Calu3 (cell line): ENCODE data around the gene SUMF1. TPM values are rescaled to one million over a fixed set of nuclear protein-coding genes. Genes with fewer than 3 reads are reported as not detected.

Experiments used
- BruUV-seq: library from RNA; stranded (reverse); fragments of 400-500 nt; replicated peaks from 2 replicates; lab custom pipeline; 2021; lab: Mats Ljungman, UMichigan
- CTCF ChIA-PET: fragments of 300-600 bp; sonication (Branson Sonifier 250); formaldehyde crosslinking; loops from one replicate; lab custom pipeline; 2022; ENCODE audit warnings: antibody characterized with exemption; lab: Charles Lee
- DNase-seq: peaks from one replicate; pipeline ENCODE4 v3.0.0; 2022
- H3K27ac Mint-ChIP-seq: one replicate; pipeline ENCODE4 v1.8.0; 2022; ENCODE audit warnings: mixed read lengths; ENCODE audit not compliant: unreplicated experiment
- H3K27me3 Mint-ChIP-seq: one replicate; pipeline ENCODE4 v1.8.0; 2022; ENCODE audit warnings: mixed read lengths; ENCODE audit not compliant: unreplicated experiment
- H3K36me3 Mint-ChIP-seq: one replicate; pipeline ENCODE4 v1.8.0; 2022; ENCODE audit warnings: mild to moderate bottlenecking, moderate library complexity, mixed read lengths; ENCODE audit not compliant: insufficient read depth, unreplicated experiment
- H3K4me1 Mint-ChIP-seq: one replicate; pipeline ENCODE4 v1.8.0; 2022; ENCODE audit warnings: mild to moderate bottlenecking, low read depth, mixed read lengths; ENCODE audit not compliant: unreplicated experiment
- H3K4me3 Mint-ChIP-seq: one replicate; pipeline ENCODE4 v1.8.0; 2022; ENCODE audit warnings: mild to moderate bottlenecking, low read depth, moderate library complexity, mixed read lengths; ENCODE audit not compliant: unreplicated experiment
- H3K9me3 Mint-ChIP-seq: one replicate; pipeline ENCODE4 v1.8.0; 2022; ENCODE audit warnings: low read depth, mixed read lengths; ENCODE audit not compliant: unreplicated experiment
- CTCF ChIP-seq: fragments of 200-600 bp; IDR thresholded peaks from one replicate; pipeline ENCODE4 v1.8.0; 2022; ENCODE audit warnings: antibody characterized with exemption; ENCODE audit not compliant: unreplicated experiment
- intact Hi-C: fragments of 100-400 bp; cut with micrococcal nuclease; formaldehyde crosslinking; loops from one replicate; pipeline ENCODE4 v1.10.0; 2022; ENCODE audit not compliant: unreplicated experiment
- total RNA-seq: library from RNA; stranded (reverse); gene quantifications from 2 replicates; pipeline ENCODE4 v1.2.3, GENCODE V29; 2022

Gene SUMF1
- total RNA-seq, 1 experiment from 2014 or later = 31.8 TPM

- Mint-ChIP-seq H3K27me3 (no peaks in the 10 kb centered on the region), H3K4me3 (no peak overlapping the region), H3K27ac (no peak overlapping the region), H3K4me1 (no peaks in the 10 kb centered on the region), H3K9me3 (no peaks in the 10 kb centered on the region), H3K36me3 (no peaks in the 10 kb centered on the region)
- intact Hi-C loops = no loop called here
- CTCF ChIA-PET = no interaction called here
- no TSS peak for BruUV-seq
- TF ChIP-seq CTCF = no peak
- no peak for DNase-seq
Observed at GRCh38 chr3:4320096-4320911, 146.8 kb downstream of the SUMF1 start.

- intact Hi-C loops = no loop called here
- CTCF ChIA-PET = no interaction called here
- Mint-ChIP-seq H3K9me3 (no peaks in the 10 kb centered on the region), H3K4me3 (no peak overlapping the region), H3K36me3 (no peaks in the 10 kb centered on the region), H3K4me1 (no peaks in the 10 kb centered on the region), H3K27ac (no peak overlapping the region), H3K27me3 (no peaks in the 10 kb centered on the region)
- no TSS peak for BruUV-seq
- no peak for TF ChIP-seq CTCF
- no peak for DNase-seq
Observed at GRCh38 chr3:4314688-4315087, 152.4 kb downstream of the SUMF1 start.

- no peak for TF ChIP-seq CTCF
Observed at GRCh38 chr3:4313606-4314293, 153.3 kb downstream of the SUMF1 start.

GRCh38 chr3:4311496-4311895 lies 155.6 kb downstream of the SUMF1 start:
- CTCF ChIA-PET = interaction anchor here (1.0 kb wide), 1 partner anchor 40 kb away, joined by 3 read pairs; no protein-coding TSS in a partner anchor
- H3K9me3 Mint-ChIP-seq = no peaks in the 10 kb centered on the region
- intact Hi-C loops = no loop called here
- no peak overlapping the region for H3K27ac Mint-ChIP-seq
- TF ChIP-seq CTCF = no peak
- H3K27me3 Mint-ChIP-seq = no peaks in the 10 kb centered on the region
- H3K4me3 Mint-ChIP-seq = no peak overlapping the region
- no peak for DNase-seq
- H3K36me3 Mint-ChIP-seq = no peaks in the 10 kb centered on the region
- no TSS peak for BruUV-seq
- H3K4me1 Mint-ChIP-seq = no peaks in the 10 kb centered on the region

More at GRCh38 chr3:4313606-4314293, 153.3 kb downstream of the SUMF1 start:
- DNase-seq = no peak
- no peaks in the 10 kb centered on the region for H3K36me3 Mint-ChIP-seq
- H3K27me3 Mint-ChIP-seq = no peaks in the 10 kb centered on the region
- H3K4me3 Mint-ChIP-seq = no peak overlapping the region
- CTCF ChIA-PET = no interaction called here
- intact Hi-C loops = no loop called here
- H3K9me3 Mint-ChIP-seq = no peaks in the 10 kb centered on the region
- no peaks in the 10 kb centered on the region for H3K4me1 Mint-ChIP-seq
- no TSS peak for BruUV-seq
- H3K27ac Mint-ChIP-seq = no peak overlapping the region

Other genes starting within 250 kb of the SUMF1 start
- gene SETMAR, start 163.9 kb downstream of the SUMF1 start, total RNA-seq = 7.8 and 10.4 TPM in 2 replicates
- gene ITPR1, start 26.1 kb upstream of the SUMF1 start, total RNA-seq = 4.2 and 6.2 TPM in 2 replicates